Stomach smooth muscle (tissue), 2 donors: ENCODE results near the gene CLIC4.

Experiments
- H3K27ac ChIP-seq: one replicate; pipeline ENCODE4 v1.7.0; 2013; ENCODE audit warnings: mild to moderate bottlenecking, low read length, inconsistent platforms
- H3K27me3 ChIP-seq, 2 donors: one replicate each; pipeline ENCODE4 v1.7.0; 2013; ENCODE audit warnings: low read length in 2 of 2; ENCODE audit not compliant: insufficient read depth in 2 of 2, control insufficient read depth in 1 of 2
- H3K36me3 ChIP-seq, 2 donors: one replicate each; pipeline ENCODE4 v1.7.0; 2013; ENCODE audit warnings: low read length in 2 of 2; ENCODE audit not compliant: control insufficient read depth in 2 of 2, insufficient read depth in 2 of 2
- H3K4me1 ChIP-seq: one replicate; pipeline ENCODE4 v1.7.0; 2013; ENCODE audit warnings: low read length; ENCODE audit not compliant: control insufficient read depth, insufficient read depth
- H3K4me3 ChIP-seq, 2 donors: one replicate each; pipeline ENCODE4 v1.7.0; 2013; ENCODE audit warnings: low read length in 2 of 2
- H3K9ac ChIP-seq, 2 donors: one replicate each; pipeline ENCODE4 v1.7.0; 2013; ENCODE audit warnings: low read length in 2 of 2, mild to moderate bottlenecking in 1 of 2
- H3K9me3 ChIP-seq, 2 donors: one replicate each; pipeline ENCODE4 v1.7.0; 2013; ENCODE audit warnings: low read length in 2 of 2; ENCODE audit not compliant: control insufficient read depth in 2 of 2
- donor health status: healthy.
- donor health status: Pancreatic carcinoma.

The CLIC4 gene

DNA sequence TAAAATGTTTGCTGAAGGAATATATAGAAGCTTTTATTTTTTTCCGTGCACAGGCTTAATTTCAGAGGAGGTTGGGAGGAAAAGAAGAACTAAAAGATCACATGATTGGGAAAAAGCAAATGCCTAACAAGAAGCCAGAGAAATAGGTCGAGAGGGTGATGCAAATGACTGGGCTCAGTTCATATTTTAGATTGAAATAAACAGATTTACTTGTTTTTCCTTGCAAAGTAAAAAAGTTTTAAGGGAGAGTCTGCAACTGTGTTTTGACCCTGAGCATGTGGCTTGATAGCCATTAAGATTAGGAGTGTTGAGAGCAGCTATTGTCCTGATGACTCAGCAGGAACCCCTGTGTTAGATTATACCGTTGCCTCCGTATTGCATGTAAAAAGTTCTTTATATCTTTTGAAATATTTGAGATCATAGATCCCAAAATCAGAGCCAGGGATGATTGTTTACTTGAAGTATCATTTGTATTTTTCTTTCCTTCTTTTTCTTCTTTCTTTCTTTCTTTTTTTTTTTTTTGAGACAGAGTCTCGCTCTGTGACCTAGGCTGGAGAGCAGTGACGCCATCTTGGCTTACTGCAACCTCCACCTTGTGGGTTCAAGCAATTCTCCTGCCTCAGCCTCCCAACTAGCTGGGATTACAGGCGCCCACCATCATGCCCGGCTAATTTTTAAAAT, 20.2 kb downstream of the CLIC4 start:
- Histone ChIP-seq H3K27ac (no peak overlapping the region), H3K27me3 (no peaks in the 10 kb centered on the region), H3K36me3 (no peaks in the 10 kb centered on the region), H3K9me3 (no peaks in the 10 kb centered on the region), H3K4me3 (no peak overlapping the region), H3K9ac (no peak overlapping the region), H3K4me1 (peaks cover 20% of the 10 kb centered on the region)

DNA sequence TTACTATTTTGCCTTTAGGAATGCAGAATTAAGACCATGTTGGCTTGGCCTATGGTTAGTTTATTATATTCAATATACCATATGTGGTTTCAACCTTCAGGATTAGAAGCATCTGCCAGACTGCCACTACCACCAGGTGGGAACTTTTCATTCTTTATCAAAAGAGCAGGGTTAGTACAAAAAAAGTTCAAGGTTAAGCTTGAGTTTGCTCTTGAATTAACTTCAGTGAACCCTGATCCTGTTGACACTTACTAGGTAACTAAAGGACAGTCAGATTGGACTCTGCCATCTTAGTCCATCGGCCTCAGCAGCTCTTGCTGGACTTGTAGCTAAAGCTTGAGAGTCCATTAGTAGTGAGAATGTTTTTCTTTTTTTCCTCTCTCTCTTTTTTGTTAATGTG, 22.1 kb downstream of the CLIC4 start:
- no peak overlapping the region for H3K4me3 ChIP-seq
- no peaks in the 10 kb centered on the region for H3K36me3 ChIP-seq
- H3K27ac ChIP-seq, result no peak overlapping the region
- H3K9me3 ChIP-seq, result no peaks in the 10 kb centered on the region
- H3K4me1 ChIP-seq, result peaks cover 17% of the 10 kb centered on the region
- no peaks in the 10 kb centered on the region for H3K27me3 ChIP-seq
- no peak overlapping the region for H3K9ac ChIP-seq

DNA sequence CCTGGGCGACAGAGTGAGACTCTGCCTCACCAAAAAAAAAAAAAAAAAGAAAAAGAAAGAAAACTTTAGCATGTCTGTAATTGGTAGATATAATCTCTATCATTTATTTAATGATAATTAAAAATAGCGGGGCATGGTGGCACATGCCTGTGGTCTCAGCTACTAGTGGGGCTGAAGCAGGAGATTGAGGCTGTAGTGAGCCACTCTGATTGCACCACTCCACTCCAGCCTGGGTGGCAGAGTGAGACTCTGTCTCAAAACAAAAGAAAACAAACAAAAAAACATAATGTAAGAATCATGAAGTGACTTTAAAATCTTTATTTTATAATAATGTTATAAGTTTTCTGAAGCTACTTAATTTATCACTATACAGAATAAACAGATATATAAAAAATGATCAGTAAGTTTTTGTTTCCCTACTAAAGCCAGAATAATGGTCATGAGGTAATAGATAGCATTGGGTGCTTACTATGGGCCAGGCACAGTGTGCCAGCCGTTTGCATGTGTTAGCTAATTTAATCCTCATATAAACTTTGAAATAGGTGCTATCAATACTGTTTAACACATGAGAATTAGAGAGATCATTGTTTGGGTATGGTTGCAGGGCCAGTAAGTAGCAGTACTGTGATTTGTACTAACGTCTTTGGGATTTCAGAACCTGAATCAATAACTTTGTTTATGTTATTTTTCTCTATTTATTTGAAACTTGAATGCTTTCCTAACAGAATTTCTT, 23.8 kb downstream of the CLIC4 start:
- Histone ChIP-seq H3K9me3 (no peaks in the 10 kb centered on the region), H3K9ac (peak overlapping the region in 1 of 2 donors; percentile 45), H3K27ac (peak overlapping the region; percentile 92), H3K36me3 (no peaks in the 10 kb centered on the region), H3K4me3 (no peak overlapping the region), H3K27me3 (no peaks in the 10 kb centered on the region), H3K4me1 (peaks cover 14% of the 10 kb centered on the region)

DNA sequence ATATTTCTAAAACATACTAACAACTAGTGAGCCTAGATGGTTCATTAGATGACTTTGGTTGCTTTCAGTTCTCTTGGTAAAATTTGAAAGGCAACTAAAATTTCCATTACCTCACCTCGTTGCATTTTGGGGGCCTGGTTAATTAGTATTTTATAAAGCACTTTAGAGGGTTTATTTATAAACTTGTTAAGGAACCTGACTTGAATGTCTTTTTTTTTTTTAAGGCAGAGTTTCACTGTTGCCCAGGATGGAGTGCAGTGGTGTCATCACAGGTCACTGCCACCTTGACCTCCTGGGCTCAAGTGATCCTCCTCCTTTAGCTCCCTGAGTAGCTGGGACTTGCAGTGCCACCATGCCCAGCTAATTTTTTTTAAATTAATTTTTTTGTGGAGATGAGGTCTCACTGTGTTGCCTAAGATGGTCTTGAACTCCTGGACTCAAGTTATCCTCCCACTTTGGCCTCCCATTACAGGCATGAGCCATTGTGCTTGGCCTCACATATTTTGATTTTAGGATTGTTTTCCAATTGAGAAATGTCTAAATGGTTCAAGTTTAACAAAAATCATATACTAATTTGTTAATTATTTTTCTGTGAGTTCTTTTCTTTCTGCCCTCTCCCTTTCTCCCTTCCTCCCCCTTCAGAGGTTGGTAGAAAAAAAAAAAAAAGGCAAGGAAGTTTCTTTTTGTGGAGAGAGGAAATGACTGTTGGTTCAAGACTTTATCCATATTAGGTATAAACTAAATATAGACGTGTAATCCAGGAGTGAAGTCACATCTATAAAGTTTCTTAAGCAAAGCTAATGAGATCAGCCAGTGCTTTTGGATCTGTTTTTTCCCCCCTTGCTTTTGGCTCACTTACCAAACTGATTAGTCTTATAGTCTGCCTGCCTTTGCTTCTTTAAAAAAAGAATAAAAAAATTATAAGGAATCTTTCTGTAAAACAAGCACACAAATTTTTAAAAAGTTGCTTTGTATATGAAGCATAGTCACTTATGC, 24.7 kb downstream of the CLIC4 start:
- H3K9me3 ChIP-seq, result no peaks in the 10 kb centered on the region
- peak overlapping the region in 1 of 2 donors; percentile 31 for H3K4me3 ChIP-seq
- H3K27ac ChIP-seq, result peak overlapping the region; percentile 92
- H3K4me1 ChIP-seq, result peaks cover 14% of the 10 kb centered on the region
- no peaks in the 10 kb centered on the region for H3K27me3 ChIP-seq
- H3K36me3 ChIP-seq, result no peaks in the 10 kb centered on the region
- peak overlapping the region; percentile 45 to 55 for H3K9ac ChIP-seq

DNA sequence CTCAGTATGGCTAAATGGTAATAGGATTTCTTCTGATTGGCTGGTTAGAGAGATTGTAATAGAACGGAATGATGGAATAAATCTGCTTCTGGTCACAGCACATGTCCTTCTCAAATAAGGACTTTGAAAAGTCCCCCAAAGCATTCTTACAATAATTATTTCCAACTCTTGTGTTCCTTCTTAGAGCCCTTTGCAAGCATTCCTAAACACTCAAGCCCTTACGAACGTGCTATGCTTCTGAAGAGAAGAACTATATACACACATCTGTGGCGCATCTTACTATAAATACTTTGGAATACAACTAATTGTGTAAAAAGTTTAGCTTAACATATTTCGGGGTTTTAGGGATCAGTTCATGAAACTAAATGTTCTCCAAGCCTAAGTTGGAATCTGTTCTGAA, 25.6 kb downstream of the CLIC4 start:
- H3K27me3 ChIP-seq, result no peaks in the 10 kb centered on the region
- H3K4me3 ChIP-seq, result peak overlapping the region in 1 of 2 donors; percentile 37
- H3K9ac ChIP-seq, result peak overlapping the region; percentile 3 to 11
- peak overlapping the region; percentile 92 for H3K27ac ChIP-seq
- H3K4me1 ChIP-seq, result peaks cover 14% of the 10 kb centered on the region
- H3K36me3 ChIP-seq, result no peaks in the 10 kb centered on the region
- H3K9me3 ChIP-seq, result no peaks in the 10 kb centered on the region

DNA sequence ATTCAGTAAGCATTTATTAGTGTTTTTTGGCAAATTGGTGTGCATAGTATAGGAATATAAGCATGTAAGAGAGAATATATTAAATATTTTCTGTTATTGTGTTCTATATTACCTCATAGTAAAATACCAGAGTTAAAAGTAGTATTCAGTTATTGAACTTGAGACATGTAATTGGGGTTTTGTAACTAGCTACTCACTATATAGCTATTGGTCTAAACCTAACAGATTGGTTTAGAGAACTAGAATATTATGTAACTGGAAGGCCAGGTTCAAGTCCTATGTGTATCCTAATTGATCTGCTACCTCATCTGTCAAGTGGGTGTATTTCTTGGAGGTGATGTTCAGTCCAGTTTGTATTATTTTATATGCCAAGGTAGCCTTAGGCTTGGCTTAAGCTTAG, 26.3 kb downstream of the CLIC4 start:
- no peaks in the 10 kb centered on the region for H3K9me3 ChIP-seq
- peaks cover 14% of the 10 kb centered on the region for H3K4me1 ChIP-seq
- H3K9ac ChIP-seq, result no peak overlapping the region
- H3K27ac ChIP-seq, result peak overlapping the region; percentile 56
- no peak overlapping the region for H3K4me3 ChIP-seq
- H3K27me3 ChIP-seq, result no peaks in the 10 kb centered on the region
- H3K36me3 ChIP-seq, result no peaks in the 10 kb centered on the region

DNA sequence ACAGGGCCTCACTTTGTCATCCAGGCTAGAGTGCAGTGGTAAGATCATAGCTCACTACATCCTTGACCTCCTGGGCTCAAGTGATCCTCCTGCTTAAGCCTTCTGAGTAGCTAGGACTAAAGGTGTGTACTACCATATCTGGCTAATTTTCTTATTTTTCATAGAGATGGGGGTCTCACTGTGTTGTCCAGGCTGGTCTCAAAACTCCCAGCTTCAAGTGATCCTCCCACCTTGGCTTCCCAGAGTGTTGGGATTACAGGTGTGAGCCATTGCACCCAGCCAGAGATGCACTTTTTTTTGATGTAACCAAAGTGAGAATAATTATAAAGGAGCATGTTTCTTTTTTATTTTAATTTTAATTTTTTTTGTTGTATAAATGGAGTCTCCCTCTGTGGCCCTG, 28.4 kb downstream of the CLIC4 start:
- H3K27me3 ChIP-seq, result no peaks in the 10 kb centered on the region
- no peak overlapping the region for H3K27ac ChIP-seq
- no peaks in the 10 kb centered on the region for H3K36me3 ChIP-seq
- no peaks in the 10 kb centered on the region for H3K9me3 ChIP-seq
- H3K9ac ChIP-seq, result no peak overlapping the region
- peaks cover 15% of the 10 kb centered on the region for H3K4me1 ChIP-seq
- no peak overlapping the region for H3K4me3 ChIP-seq

DNA sequence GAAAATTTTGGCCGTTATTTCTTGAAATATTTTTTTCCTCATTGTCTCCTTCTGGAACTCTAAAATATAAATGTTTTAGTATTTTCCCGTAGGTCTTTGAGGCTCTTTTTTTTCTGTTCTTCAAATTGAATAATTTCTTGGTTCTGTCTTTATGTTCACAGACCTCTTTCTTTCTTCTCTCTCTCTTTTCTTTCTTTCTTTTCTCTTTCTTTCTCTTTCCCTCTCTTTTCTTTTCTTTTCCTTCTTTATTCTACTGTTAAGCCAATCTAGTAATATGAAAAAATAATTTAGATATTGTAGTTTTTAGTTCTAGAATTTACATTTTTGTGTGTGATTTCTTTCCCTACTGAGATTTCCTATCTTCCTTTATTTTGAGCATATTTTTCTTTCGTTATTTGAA, 30.1 kb downstream of the CLIC4 start:
- H3K4me3 ChIP-seq, result no peak overlapping the region
- no peak overlapping the region for H3K9ac ChIP-seq
- H3K36me3 ChIP-seq, result no peaks in the 10 kb centered on the region
- no peaks in the 10 kb centered on the region for H3K9me3 ChIP-seq
- H3K27ac ChIP-seq, result no peak overlapping the region
- no peaks in the 10 kb centered on the region for H3K27me3 ChIP-seq
- H3K4me1 ChIP-seq, result peaks cover 12% of the 10 kb centered on the region

DNA sequence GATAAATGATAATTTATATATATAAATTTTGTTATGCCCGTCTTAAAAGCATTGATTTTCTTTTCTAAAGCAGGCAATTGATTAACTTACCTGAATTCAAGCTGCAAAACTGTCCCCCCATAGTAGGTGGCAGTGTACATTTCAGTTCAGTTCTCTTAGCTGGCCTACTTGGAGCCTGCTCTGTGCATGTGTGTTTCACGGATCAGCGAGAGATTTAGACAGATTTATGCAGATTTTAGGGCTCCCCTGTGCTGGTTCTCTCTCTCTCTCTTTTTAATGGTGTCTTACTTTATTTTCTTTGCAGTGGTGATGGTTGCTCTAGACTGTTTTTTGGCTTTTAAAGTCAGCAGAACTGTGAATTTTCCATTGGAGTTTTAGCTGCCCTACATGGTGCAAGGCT, 30.7 kb downstream of the CLIC4 start:
- Histone ChIP-seq H3K9ac (no peak overlapping the region), H3K27ac (no peak overlapping the region), H3K27me3 (no peaks in the 10 kb centered on the region), H3K4me3 (no peak overlapping the region), H3K36me3 (no peaks in the 10 kb centered on the region), H3K9me3 (no peaks in the 10 kb centered on the region), H3K4me1 (peaks cover 12% of the 10 kb centered on the region)

DNA sequence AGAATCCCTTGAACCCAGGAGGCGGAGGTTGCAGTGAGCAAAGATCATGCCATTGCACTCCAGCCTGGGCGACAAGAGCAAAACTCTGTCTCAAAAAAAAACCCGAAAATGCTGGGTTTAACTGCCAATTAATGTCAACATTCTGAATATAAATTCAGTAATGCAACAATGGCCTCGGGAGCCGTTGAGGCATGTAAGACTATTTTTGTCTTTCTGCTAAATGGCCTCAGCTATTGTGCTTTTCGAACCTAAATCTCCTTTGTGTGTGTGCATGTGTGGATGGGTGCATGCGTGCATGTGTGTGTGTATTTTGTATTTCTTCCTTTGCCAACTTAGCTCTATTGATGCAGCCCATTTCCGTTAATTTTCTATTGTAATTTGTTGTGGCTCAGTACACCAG, 31.6 kb downstream of the CLIC4 start:
- Histone ChIP-seq H3K27me3 (no peaks in the 10 kb centered on the region), H3K4me3 (no peak overlapping the region)

More for the DNA sequence above, 31.6 kb downstream of the CLIC4 start:
- Histone ChIP-seq H3K4me1 (peaks cover 9% of the 10 kb centered on the region), H3K9ac (no peak overlapping the region), H3K9me3 (no peaks in the 10 kb centered on the region), H3K27ac (no peak overlapping the region), H3K36me3 (no peaks in the 10 kb centered on the region)
